GM18507 (cell line): ENCODE results near the gene NCF1.
"Not testable (repeated sequence)": the region's sequence is repeated elsewhere in the genome, so short reads cannot be mapped to it uniquely, and the experiment has no call there.

Experiments
- DNase-seq: peaks from one replicate; pipeline ENCODE4 v3.0.0; 2011; ENCODE audit warnings: low read depth; ENCODE audit not compliant: insufficient read length; ENCODE audit errors: extremely low spot score
- FAIRE-seq: peaks from 2 replicates; lab custom pipeline; 2011; peaks lifted over from hg19 to GRCh38; lab: Jason Lieb, UNC

Gene NCF1

GRCh38 chr7:74773760-74774750 lies at the start of gene NCF1:
TSS of gene NCF1 (plus strand) at chr7:74774011. CDS start at chr7:74774032, 21 bp downstream.
- not testable (repeated sequence) for DNase-seq, FAIRE-seq

- DNase-seq (no peak), FAIRE-seq (no peak)
These were observed 48.0 kb upstream of the NCF1 start for GRCh38 chr7:74725840-74726239.

GRCh38 chr7:74726309-74727101 lies 47.3 kb upstream of the NCF1 start:
- DNase-seq = no peak
- no peak for FAIRE-seq

GRCh38 chr7:74728686-74729085 lies 45.1 kb upstream of the NCF1 start:
- DNase-seq, FAIRE-seq: not testable (repeated sequence)

GRCh38 chr7:74730186-74730585 lies 43.6 kb upstream of the NCF1 start:
- DNase-seq = not testable (repeated sequence)

GRCh38 chr7:74739974-74740703 lies 33.7 kb upstream of the NCF1 start:
- DNase-seq, FAIRE-seq: not testable (repeated sequence)

More at GRCh38 chr7:74730186-74730585, 43.6 kb upstream of the NCF1 start:
- FAIRE-seq = not testable (repeated sequence)

- DNase-seq, FAIRE-seq: not testable (repeated sequence)
These were observed 29.8 kb upstream of the NCF1 start for GRCh38 chr7:74743936-74744557.

GRCh38 chr7:74753921-74754482 lies 19.8 kb upstream of the NCF1 start:
- not testable (repeated sequence) for FAIRE-seq, DNase-seq

- FAIRE-seq, DNase-seq: not testable (repeated sequence)
These were observed 17.1 kb upstream of the NCF1 start for GRCh38 chr7:74756673-74757072.

GRCh38 chr7:74758268-74758667 lies 15.5 kb upstream of the NCF1 start:
- DNase-seq, FAIRE-seq: not testable (repeated sequence)

- DNase-seq, FAIRE-seq: not testable (repeated sequence)
These were observed 14.8 kb upstream of the NCF1 start for GRCh38 chr7:74758982-74759381.

GRCh38 chr7:74765205-74765918 lies 8.4 kb upstream of the NCF1 start:
- FAIRE-seq, DNase-seq: not testable (repeated sequence)

- FAIRE-seq, DNase-seq: not testable (repeated sequence)
These were observed 7.3 kb upstream of the NCF1 start for GRCh38 chr7:74766509-74766908.

- DNase-seq, FAIRE-seq: not testable (repeated sequence)
These were observed 6.8 kb upstream of the NCF1 start for GRCh38 chr7:74766991-74767390.

GRCh38 chr7:74770062-74770461 lies 3.7 kb upstream of the NCF1 start:
- not testable (repeated sequence) for FAIRE-seq, DNase-seq

- not testable (repeated sequence) for DNase-seq, FAIRE-seq
These were observed 1.7 kb upstream of the NCF1 start for GRCh38 chr7:74772093-74772492.

- not testable (repeated sequence) for DNase-seq, FAIRE-seq
These were observed 1.3 kb downstream of the NCF1 start for GRCh38 chr7:74775111-74775510.

- FAIRE-seq, DNase-seq: not testable (repeated sequence)
These were observed 5.2 kb downstream of the NCF1 start for GRCh38 chr7:74779053-74779452.
